Progenitor cell of endocrine pancreas (in vitro differentiated cells): ENCODE measurements around the gene SELENOV. TPM values are rescaled to one million over a fixed set of nuclear protein-coding genes. Genes with fewer than 3 reads are reported as not detected.

Experiments used
- DNase-seq: peaks from one replicate; pipeline ENCODE4 v3.0.0; 2021; ENCODE audit warnings: low spot score; ENCODE audit not compliant: unreplicated experiment
- H3K27ac Mint-ChIP-seq: 2 replicates; pipeline ENCODE4 v1.8.0; 2021; ENCODE audit warnings: mild to moderate bottlenecking, moderate library complexity, mixed read lengths
- H3K27me3 Mint-ChIP-seq: 2 replicates; pipeline ENCODE4 v1.8.0; 2021; ENCODE audit warnings: mixed read lengths
- H3K36me3 Mint-ChIP-seq: 2 replicates; pipeline ENCODE4 v1.8.0; 2022; ENCODE audit warnings: mixed read lengths; ENCODE audit not compliant: insufficient read depth
- H3K4me1 Mint-ChIP-seq: 2 replicates; pipeline ENCODE4 v1.8.0; 2021; ENCODE audit warnings: low read depth, mixed read lengths
- H3K4me3 Mint-ChIP-seq: 2 replicates; pipeline ENCODE4 v1.8.0; 2021; ENCODE audit warnings: low read depth, mild to moderate bottlenecking, moderate library complexity, mixed read lengths
- H3K9me3 Mint-ChIP-seq: 2 replicates; pipeline ENCODE4 v1.8.0; 2021; ENCODE audit warnings: low read depth, mixed read lengths
- total RNA-seq: library from RNA; stranded (reverse); gene quantifications from 2 replicates; pipeline ENCODE4 v1.2.1, GENCODE V29; 2021
- TF ChIP-seq, protein P1 (sequence below): fragments of 200-600 bp; sonication (generic); IDR thresholded peaks from one replicate; pipeline ENCODE4 v1.5.0; 2021; ENCODE audit warnings: antibody characterized with exemption, mild to moderate bottlenecking; ENCODE audit not compliant: unreplicated experiment

SELENOV gene
- total RNA-seq, 1 donor from 2014 or later: 5.1 TPM

DNA sequence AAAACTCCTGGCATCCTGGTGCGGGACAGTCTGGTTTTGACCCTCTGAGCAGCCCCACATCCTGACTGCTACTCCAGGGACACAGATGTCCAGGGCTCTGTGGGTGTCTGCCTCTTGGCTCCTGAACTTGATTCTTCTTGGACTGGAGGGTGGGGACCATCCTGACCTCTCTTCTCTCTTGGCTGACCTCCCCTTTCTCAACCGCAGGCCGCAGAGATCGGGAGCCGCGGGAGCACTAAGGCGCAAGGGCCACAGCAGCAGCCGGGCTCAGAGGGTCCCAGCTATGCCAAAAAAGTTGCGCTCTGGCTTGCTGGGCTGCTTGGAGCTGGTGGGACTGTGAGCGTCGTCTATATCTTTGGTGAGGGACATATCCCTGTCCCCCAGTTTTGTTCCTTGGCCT, 33.3 kb upstream of the SELENOV start:
- H3K27me3 Mint-ChIP-seq: no peaks in the 10 kb centered on the region
- peaks cover 17% of the 10 kb centered on the region for H3K4me1 Mint-ChIP-seq
- H3K27ac Mint-ChIP-seq: peak overlapping the region; percentile 97
- DNase-seq: no peak
- H3K9me3 Mint-ChIP-seq: no peaks in the 10 kb centered on the region
- H3K4me3 Mint-ChIP-seq: peak overlapping the region; percentile 84
- H3K36me3 Mint-ChIP-seq: peaks cover 3% of the 10 kb centered on the region
- TF ChIP-seq, protein P1, sequence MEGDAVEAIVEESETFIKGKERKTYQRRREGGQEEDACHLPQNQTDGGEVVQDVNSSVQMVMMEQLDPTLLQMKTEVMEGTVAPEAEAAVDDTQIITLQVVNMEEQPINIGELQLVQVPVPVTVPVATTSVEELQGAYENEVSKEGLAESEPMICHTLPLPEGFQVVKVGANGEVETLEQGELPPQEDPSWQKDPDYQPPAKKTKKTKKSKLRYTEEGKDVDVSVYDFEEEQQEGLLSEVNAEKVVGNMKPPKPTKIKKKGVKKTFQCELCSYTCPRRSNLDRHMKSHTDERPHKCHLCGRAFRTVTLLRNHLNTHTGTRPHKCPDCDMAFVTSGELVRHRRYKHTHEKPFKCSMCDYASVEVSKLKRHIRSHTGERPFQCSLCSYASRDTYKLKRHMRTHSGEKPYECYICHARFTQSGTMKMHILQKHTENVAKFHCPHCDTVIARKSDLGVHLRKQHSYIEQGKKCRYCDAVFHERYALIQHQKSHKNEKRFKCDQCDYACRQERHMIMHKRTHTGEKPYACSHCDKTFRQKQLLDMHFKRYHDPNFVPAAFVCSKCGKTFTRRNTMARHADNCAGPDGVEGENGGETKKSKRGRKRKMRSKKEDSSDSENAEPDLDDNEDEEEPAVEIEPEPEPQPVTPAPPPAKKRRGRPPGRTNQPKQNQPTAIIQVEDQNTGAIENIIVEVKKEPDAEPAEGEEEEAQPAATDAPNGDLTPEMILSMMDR: no peak

DNA sequence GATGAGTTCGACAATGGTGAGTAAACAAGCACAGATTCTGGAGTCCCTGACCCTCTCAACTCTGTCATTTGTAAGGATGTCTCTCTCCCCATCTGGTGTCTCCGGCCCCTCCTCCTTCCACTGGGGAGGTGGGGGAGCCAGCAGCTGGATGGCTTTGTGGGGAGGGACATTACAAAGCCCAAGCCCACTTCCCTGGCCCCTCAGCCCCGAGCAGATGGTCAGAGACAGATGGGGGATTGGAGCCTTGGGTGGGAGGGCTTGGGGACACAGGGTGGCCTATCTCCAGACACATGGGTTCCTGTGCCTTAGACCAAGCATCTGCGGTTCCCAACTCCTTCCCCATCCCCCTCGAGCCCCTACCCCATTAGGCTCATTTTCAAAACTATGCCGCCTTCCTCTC, 31.8 kb upstream of the SELENOV start:
- no peaks in the 10 kb centered on the region for H3K9me3 Mint-ChIP-seq
- TF ChIP-seq, protein P1: no peak
- no peak overlapping the region for H3K4me3 Mint-ChIP-seq
- H3K36me3 Mint-ChIP-seq: peaks cover 8% of the 10 kb centered on the region
- no peaks in the 10 kb centered on the region for H3K27me3 Mint-ChIP-seq
- peaks cover 17% of the 10 kb centered on the region for H3K4me1 Mint-ChIP-seq
- no peak for DNase-seq
- no peak overlapping the region for H3K27ac Mint-ChIP-seq

DNA sequence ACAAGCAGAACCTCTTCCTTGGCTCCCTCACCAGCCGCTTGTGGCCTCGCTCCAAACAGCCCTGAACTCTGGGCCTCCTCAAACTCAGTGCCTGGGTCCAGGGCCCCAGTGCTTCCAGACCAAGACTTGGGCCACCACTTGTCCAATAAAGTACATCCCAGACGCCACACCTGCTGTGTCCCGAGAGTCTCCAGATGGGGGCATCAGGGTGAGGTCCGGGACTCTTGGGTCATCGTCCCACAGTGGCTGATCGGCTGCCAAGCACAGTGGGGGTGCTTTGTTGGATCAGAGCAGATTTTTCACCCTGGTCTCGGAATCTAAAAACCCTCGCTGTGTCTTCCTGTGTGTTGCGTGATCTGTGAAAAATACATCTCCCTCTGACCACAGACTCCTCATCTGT, 25.2 kb upstream of the SELENOV start:
- no peak overlapping the region for H3K27ac Mint-ChIP-seq
- peaks cover 14% of the 10 kb centered on the region for H3K36me3 Mint-ChIP-seq
- no peaks in the 10 kb centered on the region for H3K27me3 Mint-ChIP-seq
- H3K4me3 Mint-ChIP-seq: no peak overlapping the region
- TF ChIP-seq, protein P1: no peak
- H3K9me3 Mint-ChIP-seq: no peaks in the 10 kb centered on the region
- no peaks in the 10 kb centered on the region for H3K4me1 Mint-ChIP-seq
- no peak for DNase-seq

DNA sequence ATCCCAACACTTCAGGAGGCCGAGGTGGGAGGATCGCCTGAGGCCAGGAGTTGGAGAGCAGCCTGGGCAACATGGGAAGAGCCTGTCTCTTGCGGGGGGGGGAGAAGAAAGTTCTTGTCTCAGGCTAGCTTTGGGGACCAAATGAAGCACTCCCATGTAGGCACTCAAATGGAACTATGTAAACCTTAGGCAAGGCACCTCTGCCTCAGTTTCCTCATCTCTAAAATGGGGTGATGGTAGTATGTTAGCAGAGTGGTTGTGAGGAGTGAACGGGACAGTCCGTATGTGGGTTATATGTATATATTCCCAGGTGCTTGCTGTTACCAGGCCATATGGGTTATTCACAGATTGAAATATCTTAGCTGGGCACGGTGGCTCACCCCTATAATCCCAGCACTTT, 22.7 kb upstream of the SELENOV start:
- no peak for DNase-seq
- Mint-ChIP-seq H3K36me3 (peaks cover 10% of the 10 kb centered on the region), H3K27ac (no peak overlapping the region), H3K4me1 (no peaks in the 10 kb centered on the region), H3K9me3 (no peaks in the 10 kb centered on the region), H3K4me3 (no peak overlapping the region), H3K27me3 (peaks cover 14% of the 10 kb centered on the region)
- TF ChIP-seq, protein P1: no peak

DNA sequence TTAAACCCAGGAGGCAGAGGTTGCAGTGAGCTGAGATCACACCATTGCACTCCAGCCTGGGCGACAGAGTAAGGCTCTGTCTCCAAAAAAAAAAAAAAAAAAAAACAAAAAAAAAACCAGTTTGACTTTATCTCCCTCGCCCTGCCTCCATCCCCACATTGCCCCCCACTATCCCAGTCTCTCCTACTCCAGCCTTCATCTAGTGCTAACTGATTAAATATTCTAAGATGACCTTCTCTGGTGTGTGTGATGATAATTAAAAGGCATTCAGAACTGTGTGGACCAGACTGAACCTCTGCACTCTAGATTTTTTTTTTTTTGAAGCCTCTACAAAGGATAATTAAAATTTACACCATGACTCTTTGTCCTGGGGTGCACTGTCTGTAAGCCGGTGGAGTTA, 22.2 kb upstream of the SELENOV start:
- Mint-ChIP-seq H3K36me3 (peaks cover 9% of the 10 kb centered on the region), H3K9me3 (no peaks in the 10 kb centered on the region), H3K27ac (no peak overlapping the region), H3K4me3 (no peak overlapping the region), H3K4me1 (no peaks in the 10 kb centered on the region), H3K27me3 (peaks cover 20% of the 10 kb centered on the region)
- TF ChIP-seq, protein P1: no peak
- no peak for DNase-seq
